ENCODE results near the gene NTM.
A peak's percentile ranks its signal among the peaks of the same experiment; 100 is the strongest.

DNA sequence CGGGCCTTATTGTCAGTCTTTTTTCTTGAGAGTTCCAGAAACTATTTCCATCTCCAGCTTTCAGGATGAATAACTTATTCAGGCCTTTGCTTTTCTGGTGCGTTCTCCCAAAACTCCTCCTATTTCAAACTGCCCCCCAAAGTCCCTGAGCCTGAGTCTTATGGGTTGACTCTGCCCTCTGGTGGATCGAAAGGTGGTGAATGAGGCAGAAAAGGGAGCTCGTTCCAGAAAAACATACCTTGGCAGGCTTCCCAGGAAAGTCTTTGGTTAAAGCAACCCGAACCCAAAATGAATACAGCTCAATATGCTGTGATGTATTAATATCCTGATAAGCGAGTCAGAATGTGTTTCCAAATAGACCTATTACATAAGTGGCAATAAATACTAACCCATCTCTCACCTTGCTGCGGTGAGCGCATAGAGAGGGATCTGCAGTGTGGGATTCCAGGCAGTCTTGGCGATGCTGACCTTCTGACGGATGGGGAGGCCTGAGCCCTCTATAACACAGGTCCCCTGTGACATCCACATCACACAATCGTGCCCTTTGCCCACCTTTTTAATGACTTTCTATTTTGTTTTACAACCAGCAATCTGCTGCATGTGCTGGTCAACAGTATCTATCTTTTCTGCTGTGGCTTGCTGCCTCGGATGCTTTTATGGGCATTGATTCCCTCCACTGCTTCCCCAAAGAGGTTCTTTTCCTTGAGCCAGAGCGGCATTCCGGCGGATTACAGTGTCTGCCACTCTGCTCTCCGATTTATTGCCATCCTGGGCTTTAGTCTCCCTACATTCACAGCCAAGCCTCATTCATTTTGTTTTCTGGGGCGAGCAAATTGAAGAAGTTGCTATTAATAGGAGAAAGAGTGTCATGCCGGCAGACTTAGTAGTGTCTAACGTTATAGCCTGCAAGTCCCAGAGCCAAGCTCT lies 756.8 kb downstream of the NTM start:
- no peak for TF ChIP-seq FOXJ3 (CRISPR knock-in tag; IDR thresholded peaks at IDR 0.05; ENCODE audit: borderline replicate concordance)
- TF ChIP-seq, protein P1, sequence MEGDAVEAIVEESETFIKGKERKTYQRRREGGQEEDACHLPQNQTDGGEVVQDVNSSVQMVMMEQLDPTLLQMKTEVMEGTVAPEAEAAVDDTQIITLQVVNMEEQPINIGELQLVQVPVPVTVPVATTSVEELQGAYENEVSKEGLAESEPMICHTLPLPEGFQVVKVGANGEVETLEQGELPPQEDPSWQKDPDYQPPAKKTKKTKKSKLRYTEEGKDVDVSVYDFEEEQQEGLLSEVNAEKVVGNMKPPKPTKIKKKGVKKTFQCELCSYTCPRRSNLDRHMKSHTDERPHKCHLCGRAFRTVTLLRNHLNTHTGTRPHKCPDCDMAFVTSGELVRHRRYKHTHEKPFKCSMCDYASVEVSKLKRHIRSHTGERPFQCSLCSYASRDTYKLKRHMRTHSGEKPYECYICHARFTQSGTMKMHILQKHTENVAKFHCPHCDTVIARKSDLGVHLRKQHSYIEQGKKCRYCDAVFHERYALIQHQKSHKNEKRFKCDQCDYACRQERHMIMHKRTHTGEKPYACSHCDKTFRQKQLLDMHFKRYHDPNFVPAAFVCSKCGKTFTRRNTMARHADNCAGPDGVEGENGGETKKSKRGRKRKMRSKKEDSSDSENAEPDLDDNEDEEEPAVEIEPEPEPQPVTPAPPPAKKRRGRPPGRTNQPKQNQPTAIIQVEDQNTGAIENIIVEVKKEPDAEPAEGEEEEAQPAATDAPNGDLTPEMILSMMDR (IDR thresholded peaks at IDR 0.05): peak; percentile 47
- TF ChIP-seq, protein P2, sequence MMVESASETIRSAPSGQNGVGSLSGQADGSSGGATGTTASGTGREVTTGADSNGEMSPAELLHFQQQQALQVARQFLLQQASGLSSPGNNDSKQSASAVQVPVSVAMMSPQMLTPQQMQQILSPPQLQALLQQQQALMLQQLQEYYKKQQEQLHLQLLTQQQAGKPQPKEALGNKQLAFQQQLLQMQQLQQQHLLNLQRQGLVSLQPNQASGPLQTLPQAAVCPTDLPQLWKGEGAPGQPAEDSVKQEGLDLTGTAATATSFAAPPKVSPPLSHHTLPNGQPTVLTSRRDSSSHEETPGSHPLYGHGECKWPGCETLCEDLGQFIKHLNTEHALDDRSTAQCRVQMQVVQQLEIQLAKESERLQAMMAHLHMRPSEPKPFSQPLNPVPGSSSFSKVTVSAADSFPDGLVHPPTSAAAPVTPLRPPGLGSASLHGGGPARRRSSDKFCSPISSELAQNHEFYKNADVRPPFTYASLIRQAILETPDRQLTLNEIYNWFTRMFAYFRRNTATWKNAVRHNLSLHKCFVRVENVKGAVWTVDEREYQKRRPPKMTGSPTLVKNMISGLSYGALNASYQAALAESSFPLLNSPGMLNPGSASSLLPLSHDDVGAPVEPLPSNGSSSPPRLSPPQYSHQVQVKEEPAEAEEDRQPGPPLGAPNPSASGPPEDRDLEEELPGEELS (CRISPR knock-in tag; IDR thresholded peaks at IDR 0.05): no peak
- TF ChIP-seq, protein P3, sequence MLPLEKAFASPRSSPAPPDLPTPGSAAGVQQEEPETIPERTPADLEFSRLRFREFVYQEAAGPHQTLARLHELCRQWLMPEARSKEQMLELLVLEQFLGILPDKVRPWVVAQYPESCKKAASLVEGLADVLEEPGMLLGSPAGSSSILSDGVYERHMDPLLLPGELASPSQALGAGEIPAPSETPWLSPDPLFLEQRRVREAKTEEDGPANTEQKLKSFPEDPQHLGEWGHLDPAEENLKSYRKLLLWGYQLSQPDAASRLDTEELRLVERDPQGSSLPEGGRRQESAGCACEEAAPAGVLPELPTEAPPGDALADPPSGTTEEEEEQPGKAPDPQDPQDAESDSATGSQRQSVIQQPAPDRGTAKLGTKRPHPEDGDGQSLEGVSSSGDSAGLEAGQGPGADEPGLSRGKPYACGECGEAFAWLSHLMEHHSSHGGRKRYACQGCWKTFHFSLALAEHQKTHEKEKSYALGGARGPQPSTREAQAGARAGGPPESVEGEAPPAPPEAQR (CRISPR knock-in tag; IDR thresholded peaks at IDR 0.05): no peak
- TF ChIP-seq, protein P4, sequence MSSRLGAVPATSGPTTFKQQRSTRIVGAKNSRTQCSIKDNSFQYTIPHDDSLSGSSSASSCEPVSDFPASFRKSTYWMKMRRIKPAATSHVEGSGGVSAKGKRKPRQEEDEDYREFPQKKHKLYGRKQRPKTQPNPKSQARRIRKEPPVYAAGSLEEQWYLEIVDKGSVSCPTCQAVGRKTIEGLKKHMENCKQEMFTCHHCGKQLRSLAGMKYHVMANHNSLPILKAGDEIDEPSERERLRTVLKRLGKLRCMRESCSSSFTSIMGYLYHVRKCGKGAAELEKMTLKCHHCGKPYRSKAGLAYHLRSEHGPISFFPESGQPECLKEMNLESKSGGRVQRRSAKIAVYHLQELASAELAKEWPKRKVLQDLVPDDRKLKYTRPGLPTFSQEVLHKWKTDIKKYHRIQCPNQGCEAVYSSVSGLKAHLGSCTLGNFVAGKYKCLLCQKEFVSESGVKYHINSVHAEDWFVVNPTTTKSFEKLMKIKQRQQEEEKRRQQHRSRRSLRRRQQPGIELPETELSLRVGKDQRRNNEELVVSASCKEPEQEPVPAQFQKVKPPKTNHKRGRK (CRISPR knock-in tag; IDR thresholded peaks at IDR 0.05; ENCODE audit: borderline replicate concordance): no peak
- no peak for TF ChIP-seq TEAD4 (CRISPR knock-in tag; IDR thresholded peaks at IDR 0.05)
- no peak for TF ChIP-seq ZNF121 (CRISPR knock-in tag; IDR thresholded peaks at IDR 0.05)
- no peak for TF ChIP-seq NFYB (CRISPR knock-in tag; conservative IDR thresholded peaks at IDR 0.05; ENCODE audit: low read depth)
